Lower lobe of right lung (tissue), 2 donors: ENCODE data around the gene HIF1A. TPM values are rescaled to one million over a fixed set of nuclear protein-coding genes. Genes with fewer than 3 reads are reported as not detected.

ENCODE experiments used
- ATAC-seq, 2 donors: fragments of 200-7000 bp; cut with Tn5 transposase; one replicate each; pipeline ENCODE4 v1.9.1; 2020 to 2022; ENCODE audit warnings: mild to moderate bottlenecking in 2 of 2, moderate library complexity in 2 of 2
- DNase-seq: peaks from one replicate; pipeline ENCODE4 v3.0.0-alpha.2; 2020
- H3K27ac ChIP-seq: fragments of 200-600 bp; one replicate; pipeline ENCODE4 v1.8.0; 2022
- H3K27me3 ChIP-seq: fragments of 200-600 bp; one replicate; pipeline ENCODE4 v1.8.0; 2022; ENCODE audit warnings: low read depth
- H3K36me3 ChIP-seq: fragments of 200-600 bp; one replicate; pipeline ENCODE4 v1.8.0; 2022; ENCODE audit warnings: mild to moderate bottlenecking
- H3K4me1 ChIP-seq: fragments of 200-600 bp; one replicate; pipeline ENCODE4 v1.8.0; 2022
- H3K4me3 ChIP-seq: fragments of 200-600 bp; one replicate; pipeline ENCODE4 v1.8.0; 2022; ENCODE audit warnings: mild to moderate bottlenecking
- H3K9me3 ChIP-seq: fragments of 200-600 bp; one replicate; pipeline ENCODE4 v1.8.0; 2022
- intact Hi-C: fragments of 100-400 bp; cut with DNase I; formaldehyde crosslinking; loops from one replicate; pipeline ENCODE4 v1.11.0; 2022
- total RNA-seq: library from RNA; stranded (reverse); fragmentation: NEBNext Ultra II Directional; extraction: Animal tissue kit (Norgen Biotek cat#: 25700); gene quantifications from one replicate; pipeline ENCODE4 v1.2.1, GENCODE V29; 2021
- TF ChIP-seq, protein P1 (sequence below): fragments of 200-600 bp; IDR thresholded peaks from one replicate; pipeline ENCODE4 v1.8.0; 2022; ENCODE audit warnings: antibody characterized with exemption, mild to moderate bottlenecking
- donor health status: DM: no; HTN: yes; CAD: no; lungs with severe emphysema.

HIF1A gene
- total RNA-seq, 1 donor from 2014 or later = 68.6 TPM

DNA sequence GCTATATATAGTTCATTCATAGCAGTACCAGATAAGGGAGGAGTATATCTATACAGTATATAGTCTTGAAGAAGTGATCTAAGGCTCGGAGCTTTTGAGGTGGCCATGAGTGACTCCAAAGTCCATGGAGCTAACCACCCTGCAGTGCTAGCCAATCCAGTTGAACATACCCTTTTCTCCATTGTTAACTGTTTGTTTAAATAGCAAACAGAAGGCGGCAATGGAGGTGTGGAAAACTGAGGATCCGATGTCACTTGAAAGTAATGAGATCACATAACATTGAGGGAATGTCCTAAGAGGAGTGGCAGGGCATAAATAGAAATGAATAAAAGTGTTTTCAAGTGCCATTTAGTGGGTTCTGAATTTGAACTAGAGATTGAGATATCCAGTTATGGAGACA, 54.6 kb downstream of the HIF1A start:
- TF ChIP-seq, protein P1, sequence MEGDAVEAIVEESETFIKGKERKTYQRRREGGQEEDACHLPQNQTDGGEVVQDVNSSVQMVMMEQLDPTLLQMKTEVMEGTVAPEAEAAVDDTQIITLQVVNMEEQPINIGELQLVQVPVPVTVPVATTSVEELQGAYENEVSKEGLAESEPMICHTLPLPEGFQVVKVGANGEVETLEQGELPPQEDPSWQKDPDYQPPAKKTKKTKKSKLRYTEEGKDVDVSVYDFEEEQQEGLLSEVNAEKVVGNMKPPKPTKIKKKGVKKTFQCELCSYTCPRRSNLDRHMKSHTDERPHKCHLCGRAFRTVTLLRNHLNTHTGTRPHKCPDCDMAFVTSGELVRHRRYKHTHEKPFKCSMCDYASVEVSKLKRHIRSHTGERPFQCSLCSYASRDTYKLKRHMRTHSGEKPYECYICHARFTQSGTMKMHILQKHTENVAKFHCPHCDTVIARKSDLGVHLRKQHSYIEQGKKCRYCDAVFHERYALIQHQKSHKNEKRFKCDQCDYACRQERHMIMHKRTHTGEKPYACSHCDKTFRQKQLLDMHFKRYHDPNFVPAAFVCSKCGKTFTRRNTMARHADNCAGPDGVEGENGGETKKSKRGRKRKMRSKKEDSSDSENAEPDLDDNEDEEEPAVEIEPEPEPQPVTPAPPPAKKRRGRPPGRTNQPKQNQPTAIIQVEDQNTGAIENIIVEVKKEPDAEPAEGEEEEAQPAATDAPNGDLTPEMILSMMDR = no peak
- DNase-seq (no peak), ATAC-seq (peak in 1 of 2 donors; percentile 20)
- Histone ChIP-seq H3K4me3 (peak overlapping the region; percentile 56), H3K9me3 (no peaks in the 10 kb centered on the region), H3K36me3 (peaks cover 33% of the 10 kb centered on the region), H3K27me3 (no peaks in the 10 kb centered on the region), H3K27ac (no peak overlapping the region), H3K4me1 (peaks cover 28% of the 10 kb centered on the region)
- intact Hi-C loops = no loop called here

DNA sequence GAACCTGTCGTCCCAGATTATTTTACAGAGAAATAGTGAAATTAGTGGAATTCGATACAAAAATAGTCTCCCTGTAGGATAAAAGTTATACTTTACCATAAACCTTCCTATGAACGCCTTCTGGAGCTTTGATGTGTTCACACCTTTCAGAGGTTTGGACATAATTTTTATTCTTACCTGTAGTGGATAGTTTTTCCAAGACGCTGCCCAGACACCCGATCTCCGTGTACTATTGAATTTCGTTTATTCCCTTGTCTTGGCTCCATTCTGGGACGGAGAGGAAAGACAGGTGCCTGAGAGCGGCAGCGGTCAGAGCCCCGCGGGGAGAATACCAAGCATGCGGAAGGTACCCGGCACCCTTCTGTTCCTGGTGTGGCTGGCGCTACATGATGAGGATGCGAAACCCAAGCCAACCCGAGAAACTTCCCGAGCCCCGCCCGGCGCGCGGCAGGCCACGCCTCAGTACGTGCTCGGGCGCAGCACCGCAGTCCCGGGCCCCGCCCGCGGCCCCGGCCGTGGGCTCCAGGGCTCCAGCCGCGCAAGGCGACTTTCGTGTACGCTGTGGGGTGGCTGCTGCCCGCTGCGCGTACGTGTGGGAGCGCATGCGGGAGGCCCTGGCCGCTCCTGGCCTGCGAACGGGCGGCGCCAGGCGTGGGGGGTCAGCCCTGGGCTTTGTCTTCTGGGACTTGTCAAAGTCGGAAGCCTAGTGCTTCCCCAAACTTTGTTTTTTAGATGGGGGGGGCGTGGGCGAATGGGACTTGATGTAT, 55.6 kb downstream of the HIF1A start:
- TF ChIP-seq, protein P1 = no peak
- Histone ChIP-seq H3K4me1 (peaks cover 28% of the 10 kb centered on the region), H3K27ac (peak overlapping the region; percentile 89), H3K36me3 (peaks cover 23% of the 10 kb centered on the region), H3K9me3 (no peaks in the 10 kb centered on the region), H3K4me3 (peak overlapping the region; percentile 56), H3K27me3 (no peaks in the 10 kb centered on the region)
- intact Hi-C loops = no loop called here
- peak; percentile 93 for DNase-seq
- ATAC-seq = peak; percentile 98

DNA sequence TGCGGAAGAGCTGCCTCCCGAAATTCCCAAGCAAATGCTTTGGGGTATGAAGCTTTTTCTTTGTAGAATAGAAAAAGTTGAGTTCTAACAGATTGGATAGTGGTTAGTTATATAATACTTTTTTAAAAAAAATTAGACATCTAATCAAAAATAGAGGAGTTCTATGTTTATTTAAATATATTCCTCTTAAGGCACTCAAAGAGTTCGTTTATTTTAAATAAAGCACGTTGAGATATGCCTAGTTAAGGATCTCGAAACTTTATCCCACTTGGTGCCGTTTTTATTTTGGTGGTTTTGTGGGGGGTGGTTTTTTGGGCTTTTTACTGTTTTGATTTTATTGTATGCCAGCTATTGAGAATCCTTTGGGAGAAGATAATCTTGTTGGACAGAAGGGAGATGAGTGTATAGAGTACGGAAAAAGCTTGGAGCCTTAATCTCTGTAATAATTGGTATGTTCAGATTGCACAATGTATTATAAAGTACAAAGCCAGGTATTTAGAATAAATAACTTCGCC, 56.2 kb downstream of the HIF1A start:
- ATAC-seq (no peak), DNase-seq (no peak)
- TF ChIP-seq, protein P1 = no peak

GRCh38 chr14:61752626-61753025, 57.3 kb downstream of the HIF1A start:
- Histone ChIP-seq H3K4me1 (peaks cover 28% of the 10 kb centered on the region), H3K9me3 (no peaks in the 10 kb centered on the region), H3K27me3 (no peaks in the 10 kb centered on the region), H3K27ac (no peak overlapping the region), H3K36me3 (peaks cover 5% of the 10 kb centered on the region), H3K4me3 (no peak overlapping the region)
- DNase-seq = no peak
- TF ChIP-seq, protein P1 = no peak
- ATAC-seq = no peak
- intact Hi-C loops = no loop called here

More for the DNA sequence above, 56.2 kb downstream of the HIF1A start:
- no peaks in the 10 kb centered on the region for H3K27me3 ChIP-seq
- intact Hi-C loops = no loop called here
- peaks cover 28% of the 10 kb centered on the region for H3K4me1 ChIP-seq
- peak overlapping the region; percentile 56 for H3K4me3 ChIP-seq
- peaks cover 16% of the 10 kb centered on the region for H3K36me3 ChIP-seq
- H3K9me3 ChIP-seq = no peaks in the 10 kb centered on the region
- H3K27ac ChIP-seq = peak overlapping the region; percentile 89

GRCh38 chr14:61753631-61754030, 58.3 kb downstream of the HIF1A start:
- ATAC-seq (no peak), DNase-seq (no peak)
- no peaks in the 10 kb centered on the region for H3K27me3 ChIP-seq
- no peaks in the 10 kb centered on the region for H3K36me3 ChIP-seq
- H3K9me3 ChIP-seq = no peaks in the 10 kb centered on the region
- TF ChIP-seq, protein P1 = no peak
- H3K4me1 ChIP-seq = peaks cover 28% of the 10 kb centered on the region
- H3K4me3 ChIP-seq = no peak overlapping the region
- no peak overlapping the region for H3K27ac ChIP-seq
- intact Hi-C loops = no loop called here
